Measurements from ENCODE around the gene HMCN2.
"Not testable (repeated sequence)": the region's sequence is repeated elsewhere in the genome, so short reads cannot be mapped to it uniquely, and the experiment has no call there.

Gene HMCN2

DNA sequence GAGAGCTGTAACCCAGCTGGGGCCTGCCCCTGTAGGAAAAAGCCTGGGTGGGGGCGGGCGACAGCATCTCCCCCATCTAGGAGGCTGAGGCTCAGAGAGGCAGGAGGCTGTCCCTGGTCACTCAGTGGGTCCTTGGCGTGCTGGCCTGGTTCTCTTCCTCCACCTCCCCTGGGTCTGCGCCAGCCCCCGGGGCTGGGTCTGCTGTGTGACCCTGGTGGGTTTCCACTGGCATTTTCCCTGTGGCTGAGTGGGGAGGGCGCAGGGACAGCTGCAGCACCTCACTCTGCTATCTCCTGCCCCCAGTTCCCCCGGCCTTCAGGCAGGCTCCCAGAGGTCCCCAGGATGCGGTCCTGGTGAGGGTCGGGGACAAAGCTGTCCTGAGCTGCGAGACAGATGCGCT is 119.7 kb downstream of the HMCN2 start:
- DNase-seq (ENCODE audit: low spot score) (no peak), FAIRE-seq (no peak)

DNA sequence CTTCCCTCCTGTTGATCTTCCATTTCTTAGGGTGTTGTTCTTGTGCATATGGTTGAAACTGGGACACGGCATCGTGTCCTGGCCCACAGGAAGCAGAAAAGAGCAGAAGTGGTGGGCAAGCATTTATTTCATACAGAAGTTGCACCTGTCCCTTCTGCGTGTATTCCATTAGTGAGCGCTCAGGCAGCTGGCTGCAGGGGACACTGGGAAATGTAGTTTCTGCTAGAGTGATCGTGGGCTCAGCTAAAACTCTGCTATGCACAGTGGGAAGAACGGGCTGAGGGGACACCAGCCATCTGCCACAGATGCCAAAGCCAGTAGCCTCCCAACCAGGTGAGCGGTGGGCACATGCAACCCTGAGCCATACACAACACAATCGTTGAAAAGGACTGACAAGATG is 121.8 kb downstream of the HMCN2 start:
- DNase-seq (ENCODE audit: low spot score) = no peak
- no peak for FAIRE-seq

DNA sequence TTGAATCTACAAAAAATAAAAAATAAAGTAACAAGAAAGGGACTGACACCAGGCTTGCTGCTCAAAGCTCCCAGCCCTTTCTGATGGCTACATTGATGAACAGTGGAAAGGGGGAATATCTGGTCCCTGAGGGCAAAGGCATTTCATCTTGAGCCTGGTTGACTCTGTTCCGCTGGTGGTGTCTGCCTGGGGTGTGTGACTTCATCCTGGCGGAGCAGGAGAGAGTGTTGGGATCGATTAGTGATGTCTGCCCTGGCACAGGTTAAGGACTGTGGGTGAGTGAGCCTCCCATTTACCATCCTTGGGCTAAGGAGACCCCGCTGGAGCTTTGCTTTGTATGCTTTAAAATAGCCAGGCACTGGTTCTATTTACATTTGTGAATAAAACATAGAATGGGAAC is 122.3 kb downstream of the HMCN2 start:
- FAIRE-seq (no peak), DNase-seq (ENCODE audit: low spot score) (no peak)

DNA sequence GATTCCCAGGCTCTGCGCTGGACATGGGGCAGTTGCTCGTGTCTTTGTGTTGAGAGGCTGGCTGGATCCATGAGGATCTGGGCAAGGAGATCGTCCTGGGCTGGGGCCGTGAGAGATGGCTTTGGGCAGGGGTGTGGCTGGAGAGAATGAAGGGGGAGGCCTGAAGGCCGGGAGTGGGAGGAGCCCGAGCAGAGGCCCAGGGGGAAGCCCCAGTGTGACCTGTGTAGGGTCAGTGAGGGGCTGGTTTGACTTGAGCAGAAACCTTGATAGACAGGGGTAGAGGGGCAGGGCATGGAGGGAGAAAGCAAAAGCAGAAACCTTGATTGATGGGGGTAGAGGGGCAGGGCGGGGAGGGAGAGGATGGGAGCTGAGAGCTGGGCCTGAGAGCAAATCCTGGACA is 124.8 kb downstream of the HMCN2 start:
- DNase-seq (ENCODE audit: low spot score) = no peak
- FAIRE-seq = no peak

DNA sequence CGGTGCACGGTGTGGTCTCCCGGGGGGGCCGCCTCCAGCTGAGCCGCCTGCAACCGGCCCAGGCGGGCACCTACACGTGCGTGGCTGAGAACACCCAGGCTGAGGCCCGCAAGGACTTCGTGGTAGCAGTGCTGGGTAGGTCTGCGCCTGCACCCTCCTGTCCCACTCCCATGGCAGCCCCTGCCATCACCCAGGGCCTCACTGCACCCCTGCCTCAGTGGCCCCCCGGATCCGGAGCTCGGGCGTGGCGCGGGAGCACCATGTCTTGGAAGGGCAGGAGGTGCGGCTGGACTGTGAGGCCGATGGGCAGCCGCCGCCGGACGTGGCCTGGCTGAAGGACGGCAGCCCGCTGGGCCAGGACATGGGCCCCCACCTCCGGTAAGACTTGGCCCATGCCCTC is 125.4 kb downstream of the HMCN2 start:
- FAIRE-seq (no peak), DNase-seq (ENCODE audit: low spot score) (no peak)

DNA sequence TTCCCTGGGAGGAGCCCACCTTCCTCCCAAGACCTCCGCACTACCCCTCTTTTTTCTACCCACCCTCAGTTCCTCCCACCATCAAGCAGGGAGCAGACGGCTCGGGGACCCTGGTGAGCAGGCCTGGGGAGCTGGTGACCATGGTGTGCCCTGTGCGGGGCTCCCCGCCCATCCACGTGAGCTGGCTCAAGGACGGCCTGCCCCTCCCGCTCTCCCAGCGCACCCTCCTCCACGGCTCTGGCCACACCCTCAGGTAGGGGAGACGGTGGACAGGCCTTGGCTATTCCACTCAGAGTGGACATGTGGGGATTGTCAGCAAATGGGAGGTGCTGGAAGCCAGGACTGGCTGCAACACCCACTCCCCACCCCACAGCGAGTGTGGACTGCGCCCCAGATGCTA is 126.3 kb downstream of the HMCN2 start:
- FAIRE-seq (no peak), DNase-seq (ENCODE audit: low spot score) (no peak)

DNA sequence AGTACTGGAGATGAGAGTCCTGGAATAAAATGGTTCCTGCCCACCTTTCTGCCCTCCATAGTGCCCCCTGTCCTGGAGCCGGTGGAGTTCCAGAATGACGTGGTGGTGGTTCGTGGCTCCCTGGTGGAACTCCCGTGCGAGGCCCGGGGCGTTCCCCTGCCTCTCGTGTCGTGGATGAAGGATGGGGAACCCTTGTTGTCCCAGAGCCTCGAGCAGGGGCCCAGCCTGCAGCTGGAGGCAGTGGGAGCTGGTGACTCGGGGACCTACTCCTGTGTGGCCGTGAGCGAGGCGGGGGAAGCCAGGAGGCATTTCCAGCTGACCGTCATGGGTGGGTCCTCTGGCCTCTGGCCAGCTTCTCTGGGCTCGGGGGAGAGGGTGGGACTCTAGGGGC is 128.1 kb downstream of the HMCN2 start:
- FAIRE-seq = no peak
- DNase-seq (ENCODE audit: low spot score) = no peak

DNA sequence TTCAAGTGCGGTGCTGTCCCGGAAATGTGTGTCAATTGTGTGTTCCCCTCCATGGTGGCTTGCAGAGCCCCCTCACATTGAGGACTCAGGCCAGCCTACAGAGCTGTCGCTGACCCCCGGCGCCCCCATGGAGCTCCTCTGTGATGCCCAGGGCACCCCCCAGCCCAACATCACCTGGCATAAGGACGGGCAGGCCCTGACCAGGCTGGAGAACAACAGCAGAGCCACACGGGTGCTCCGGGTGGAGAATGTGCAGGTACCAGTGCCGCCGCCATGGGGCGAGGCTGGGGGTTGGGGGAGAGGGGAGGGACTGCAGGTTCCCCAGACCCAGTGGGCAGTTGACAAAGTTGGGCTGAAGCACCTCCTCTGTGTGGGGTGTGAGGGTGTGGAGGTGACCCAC is 128.8 kb downstream of the HMCN2 start:
- no peak for FAIRE-seq
- DNase-seq (ENCODE audit: low spot score) = no peak

DNA sequence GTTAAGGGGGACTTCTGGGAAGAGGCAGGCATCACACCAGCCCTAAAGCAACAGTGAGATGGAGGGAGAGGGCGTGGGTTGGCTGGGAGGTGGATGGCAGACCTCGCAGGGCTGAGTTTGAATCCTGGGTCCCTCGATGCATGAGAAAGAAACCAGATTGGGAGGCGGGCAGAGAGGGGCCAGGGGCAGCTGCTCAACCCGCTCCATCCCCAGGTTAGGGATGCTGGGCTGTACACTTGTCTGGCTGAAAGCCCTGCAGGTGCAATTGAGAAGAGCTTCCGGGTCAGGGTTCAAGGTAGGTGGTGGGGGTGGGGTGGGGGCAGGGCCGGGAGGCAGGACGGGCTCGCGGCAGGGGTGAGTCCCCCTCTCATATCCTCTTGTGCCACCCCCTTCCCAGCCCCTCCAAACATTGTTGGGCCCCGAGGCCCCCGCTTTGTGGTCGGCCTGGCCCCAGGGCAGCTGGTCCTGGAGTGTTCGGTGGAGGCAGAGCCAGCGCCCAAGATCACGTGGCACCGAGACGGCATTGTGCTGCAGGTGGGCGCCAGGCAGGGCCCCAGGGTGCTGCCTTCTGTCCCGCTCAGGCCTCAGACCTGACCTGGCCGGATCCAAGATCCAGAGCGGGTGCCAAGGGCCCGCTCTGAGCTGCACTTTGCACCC is 129.4 kb downstream of the HMCN2 start:
- FAIRE-seq (no peak), DNase-seq (ENCODE audit: low spot score) (no peak)

DNA sequence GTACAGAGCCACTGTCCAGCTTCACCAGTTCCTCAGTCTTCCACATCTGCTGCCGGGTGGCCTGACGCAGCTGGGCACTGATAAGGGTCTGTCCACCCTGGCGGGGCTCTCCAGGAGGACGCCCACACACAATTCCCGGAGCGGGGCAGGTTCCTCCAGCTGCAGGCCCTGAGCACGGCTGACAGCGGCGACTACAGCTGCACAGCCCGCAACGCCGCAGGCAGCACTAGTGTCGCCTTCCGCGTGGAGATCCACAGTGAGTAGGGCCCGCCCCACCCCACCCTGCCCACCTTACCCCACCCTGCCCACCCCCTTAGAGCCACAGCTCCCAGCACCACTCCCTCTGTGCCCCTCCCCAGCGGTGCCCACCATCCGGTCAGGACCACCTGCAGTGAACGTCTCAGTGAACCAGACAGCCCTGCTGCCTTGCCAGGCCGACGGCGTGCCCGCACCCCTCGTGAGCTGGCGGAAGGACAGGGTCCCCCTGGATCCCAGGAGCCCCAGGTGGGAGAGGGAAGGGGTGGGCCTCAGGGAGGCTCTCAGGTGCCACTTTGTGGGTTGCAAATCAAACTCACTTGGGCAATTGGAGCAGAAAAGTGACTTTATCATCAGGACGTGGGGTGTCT is 130.4 kb downstream of the HMCN2 start:
- no peak for FAIRE-seq
- no peak for DNase-seq (ENCODE audit: low spot score)

DNA sequence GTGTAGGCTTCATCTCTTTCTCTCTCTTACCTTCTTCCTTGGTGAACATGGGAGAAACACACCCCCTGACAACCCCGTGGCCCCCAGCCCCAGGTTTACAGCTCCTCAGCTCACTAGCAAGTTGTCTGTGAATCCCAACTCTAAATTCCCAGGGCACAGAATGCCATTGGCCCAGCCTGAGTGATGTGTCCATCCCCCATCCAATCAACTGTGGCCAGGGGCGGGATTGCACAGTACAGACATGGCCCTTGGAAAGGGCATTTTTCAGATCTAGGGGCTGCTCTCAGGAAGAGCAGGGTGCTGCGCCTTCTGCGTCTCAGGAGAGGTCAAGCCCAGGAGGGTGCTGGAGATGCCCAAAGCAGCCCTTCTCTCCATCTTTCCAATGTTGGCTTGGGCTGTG is 131.0 kb downstream of the HMCN2 start:
- FAIRE-seq (no peak), DNase-seq (ENCODE audit: low spot score) (no peak)

DNA sequence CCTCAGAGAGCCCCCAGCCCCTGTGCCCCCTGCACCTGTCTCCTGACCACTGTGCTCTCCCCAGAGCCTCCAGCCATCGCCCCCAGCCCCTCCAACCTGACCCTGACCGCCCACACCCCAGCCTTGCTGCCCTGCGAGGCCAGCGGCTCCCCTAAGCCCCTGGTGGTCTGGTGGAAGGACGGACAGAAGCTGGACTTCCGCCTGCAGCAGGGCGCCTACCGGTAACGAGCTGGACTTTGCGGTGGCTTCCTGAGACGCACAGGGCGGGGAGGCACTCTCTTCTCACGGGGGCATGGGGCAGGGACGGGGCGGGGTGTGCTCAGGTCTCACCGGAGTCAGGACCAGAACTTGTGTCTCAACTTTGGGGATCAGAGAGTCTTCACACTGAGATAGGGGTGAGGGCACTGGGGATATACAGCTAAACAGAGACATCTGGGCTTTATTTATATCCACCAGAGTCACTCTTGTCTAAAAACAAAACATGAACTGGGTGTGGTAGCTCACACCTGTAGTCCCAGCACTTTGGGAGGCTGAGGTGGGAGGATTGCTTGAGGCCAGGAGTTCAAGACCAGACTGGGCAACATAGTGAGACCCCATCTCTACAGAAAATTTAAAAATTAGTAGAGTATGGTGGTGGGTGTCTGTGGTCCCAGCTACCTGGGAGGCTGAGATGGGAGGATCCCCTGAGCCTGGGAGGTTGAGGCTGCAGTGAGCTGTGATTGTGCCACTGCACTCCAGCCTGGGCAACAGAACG is 133.1 kb downstream of the HMCN2 start:
- FAIRE-seq (no peak), DNase-seq (ENCODE audit: low spot score) (no peak)

DNA sequence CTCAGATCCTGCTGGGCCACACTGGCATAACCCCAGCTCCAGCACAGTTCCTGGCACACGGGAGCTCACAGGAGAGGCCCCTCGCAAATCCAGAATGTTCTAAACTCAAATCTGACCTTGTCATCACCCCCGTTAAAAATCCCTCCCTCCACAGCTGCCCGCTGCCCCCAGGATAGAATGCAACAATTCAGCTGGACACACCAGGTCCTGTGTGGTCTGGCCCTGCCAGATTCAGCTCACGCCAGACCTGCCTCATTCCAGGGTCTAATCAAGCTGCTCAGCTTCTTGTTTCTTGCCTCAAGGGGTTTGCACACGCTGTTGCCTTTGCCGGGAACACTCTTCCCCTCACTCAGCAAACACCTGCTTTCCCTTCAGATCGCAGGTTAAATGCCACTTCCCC is 134.2 kb downstream of the HMCN2 start:
- no peak for FAIRE-seq

DNA sequence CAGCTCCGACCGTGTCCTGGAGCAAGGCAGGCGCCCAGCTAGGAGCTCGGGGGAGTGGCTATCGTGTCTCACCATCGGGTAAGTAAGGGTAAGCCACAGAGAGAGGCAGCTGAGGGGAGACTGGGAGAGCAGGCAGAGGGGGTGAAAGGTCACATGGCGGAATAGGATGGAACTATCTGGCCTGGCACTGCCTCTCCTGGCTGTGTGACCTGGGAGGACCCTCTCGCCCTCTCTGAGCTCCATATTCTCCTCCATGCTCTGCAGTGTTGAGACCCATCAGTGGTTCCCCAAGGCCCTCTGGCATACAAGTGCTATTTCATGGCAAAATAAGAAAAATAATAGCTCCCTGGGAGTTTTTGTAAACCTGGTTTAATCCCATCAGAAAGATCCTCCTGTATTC is 135.3 kb downstream of the HMCN2 start:
- DNase-seq (ENCODE audit: low spot score) (no peak), FAIRE-seq (no peak)

More for the DNA sequence above, 134.2 kb downstream of the HMCN2 start:
- no peak for DNase-seq (ENCODE audit: low spot score)

DNA sequence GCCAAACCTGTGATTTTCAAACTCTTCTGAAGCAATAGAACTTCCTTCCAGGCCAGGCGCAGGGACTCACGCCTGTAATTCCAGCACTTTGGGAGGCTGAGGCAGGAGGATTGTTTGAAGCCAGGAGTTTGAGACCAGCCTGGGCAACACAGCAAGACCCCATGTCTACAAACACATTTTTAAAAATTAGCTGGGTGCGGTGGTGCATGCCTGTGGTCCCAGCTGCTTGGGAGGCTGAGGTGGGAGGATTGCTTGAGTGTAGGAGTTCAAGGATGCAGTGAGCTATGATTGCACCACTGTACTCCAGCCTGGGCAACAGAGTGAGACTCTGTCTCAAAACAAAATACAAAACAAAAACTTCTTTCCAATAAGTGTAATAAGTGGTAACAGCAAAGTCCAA is 136.2 kb downstream of the HMCN2 start:
- FAIRE-seq; DNase-seq (ENCODE audit: low spot score): not testable (repeated sequence)

DNA sequence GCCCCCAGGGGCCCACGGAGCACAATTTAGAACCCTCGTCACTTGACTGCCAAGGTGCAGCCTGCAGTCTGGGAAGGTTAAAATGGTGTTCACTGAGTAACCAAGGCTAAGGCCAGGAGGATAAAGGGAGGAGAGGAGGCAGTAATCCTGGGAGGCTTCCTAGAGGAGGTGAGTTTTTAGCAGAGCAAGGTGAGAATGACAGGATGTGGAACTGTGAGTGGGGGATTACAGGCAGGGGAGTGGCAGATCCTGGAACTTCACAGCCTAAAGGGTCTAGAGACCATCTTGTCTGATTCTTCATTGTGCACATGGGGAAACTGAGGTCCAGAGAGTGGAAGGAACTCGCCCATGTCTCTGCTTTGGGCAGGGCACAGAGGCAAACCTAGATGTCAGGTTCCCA is 136.7 kb downstream of the HMCN2 start:
- DNase-seq (ENCODE audit: low spot score) (no peak), FAIRE-seq (no peak)

DNA sequence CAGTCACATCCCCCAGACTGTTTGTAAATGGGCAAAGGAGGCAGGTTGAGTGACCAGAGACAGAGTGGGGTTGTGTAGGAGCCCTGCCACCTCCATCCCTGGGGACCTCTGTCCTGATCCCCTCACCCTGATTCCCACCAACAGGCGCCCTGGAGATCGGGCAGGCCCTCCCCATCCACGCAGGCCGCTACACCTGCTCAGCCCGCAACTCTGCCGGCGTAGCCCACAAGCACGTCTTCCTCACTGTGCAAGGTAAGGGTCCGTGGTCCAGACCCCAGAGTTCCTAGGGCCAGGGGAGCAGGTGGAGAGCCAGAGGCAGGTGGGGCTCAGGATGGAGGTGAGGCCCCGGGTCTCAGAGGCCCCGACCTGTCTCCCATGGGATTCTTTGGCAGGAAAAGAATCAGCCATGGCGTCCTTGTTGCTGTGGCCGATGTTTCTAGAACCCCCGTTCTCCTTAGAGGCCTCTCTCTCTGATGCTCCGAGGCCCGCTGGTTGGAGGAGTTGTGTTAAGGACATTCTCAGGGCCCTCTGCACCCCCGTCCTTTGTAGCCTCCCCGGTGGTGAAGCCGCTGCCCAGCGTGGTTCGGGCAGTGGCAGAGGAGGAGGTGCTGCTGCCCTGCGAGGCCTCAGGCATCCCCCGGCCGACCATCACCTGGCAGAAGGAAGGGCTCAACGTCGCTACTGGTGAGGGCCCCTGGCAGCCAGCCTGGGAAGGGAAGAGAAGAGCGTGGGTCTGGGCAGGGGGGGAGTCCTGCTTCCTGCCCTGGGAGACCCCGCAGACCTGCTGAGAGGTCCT is 137.3 kb downstream of the HMCN2 start:
- FAIRE-seq (no peak), DNase-seq (ENCODE audit: low spot score) (no peak)

DNA sequence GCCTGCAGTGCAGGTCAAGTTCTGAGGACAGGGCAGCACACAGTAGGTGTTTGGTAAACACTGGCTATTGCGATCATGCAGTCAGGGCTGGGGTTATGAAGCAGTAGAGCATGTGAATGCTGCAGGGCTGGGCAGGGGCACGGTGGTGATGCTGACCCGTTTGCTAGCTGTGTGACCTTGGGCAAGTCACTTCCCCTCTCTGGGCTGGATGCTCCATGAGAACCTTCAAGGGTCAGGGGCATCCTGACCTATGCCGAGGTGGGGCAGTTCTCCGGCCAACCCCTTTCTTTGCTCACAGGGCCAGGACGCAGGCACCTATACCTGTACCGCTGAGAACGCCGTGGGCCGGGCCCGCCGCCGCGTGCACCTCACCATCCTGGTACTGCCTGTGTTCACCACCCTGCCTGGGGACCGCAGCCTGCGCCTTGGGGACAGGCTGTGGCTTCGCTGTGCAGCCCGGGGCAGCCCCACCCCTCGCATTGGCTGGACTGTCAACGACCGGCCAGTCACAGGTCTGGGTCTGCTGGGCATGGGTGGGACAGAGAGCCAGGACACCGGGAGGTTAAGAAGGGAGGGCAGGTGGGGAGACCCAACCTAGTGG is 140.2 kb downstream of the HMCN2 start:
- FAIRE-seq = no peak
- DNase-seq (ENCODE audit: low spot score) = no peak

DNA sequence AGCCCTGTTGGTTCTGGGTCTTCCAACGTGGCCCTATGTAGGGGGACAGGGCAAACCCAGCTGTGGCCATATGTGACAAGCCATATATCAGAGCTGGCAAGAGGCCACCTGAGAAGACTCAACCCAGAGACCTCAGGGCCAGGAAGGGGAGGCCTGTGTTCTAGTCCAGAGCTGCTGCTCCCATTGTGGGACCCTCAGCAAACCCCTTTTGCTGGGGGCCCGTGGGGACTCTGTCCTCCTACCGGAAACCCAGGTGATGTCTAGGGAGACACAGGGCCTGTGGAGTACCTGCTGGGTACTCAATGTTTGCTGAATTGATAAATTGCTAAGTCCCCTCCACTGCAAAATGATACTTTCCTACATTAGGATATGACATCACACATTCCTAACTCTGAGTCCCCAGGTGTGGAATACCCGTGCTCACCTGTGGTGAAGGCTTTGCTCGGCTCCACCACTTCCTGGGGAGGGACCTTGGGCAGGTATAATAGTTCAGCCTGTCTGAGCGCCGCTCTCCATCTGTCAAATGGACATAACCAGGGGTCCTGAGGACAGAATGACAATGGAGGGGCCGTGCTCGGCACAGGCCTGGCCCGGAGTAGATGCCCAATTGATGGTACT is 140.8 kb downstream of the HMCN2 start:
- DNase-seq (ENCODE audit: low spot score) (no peak), FAIRE-seq (no peak)

DNA sequence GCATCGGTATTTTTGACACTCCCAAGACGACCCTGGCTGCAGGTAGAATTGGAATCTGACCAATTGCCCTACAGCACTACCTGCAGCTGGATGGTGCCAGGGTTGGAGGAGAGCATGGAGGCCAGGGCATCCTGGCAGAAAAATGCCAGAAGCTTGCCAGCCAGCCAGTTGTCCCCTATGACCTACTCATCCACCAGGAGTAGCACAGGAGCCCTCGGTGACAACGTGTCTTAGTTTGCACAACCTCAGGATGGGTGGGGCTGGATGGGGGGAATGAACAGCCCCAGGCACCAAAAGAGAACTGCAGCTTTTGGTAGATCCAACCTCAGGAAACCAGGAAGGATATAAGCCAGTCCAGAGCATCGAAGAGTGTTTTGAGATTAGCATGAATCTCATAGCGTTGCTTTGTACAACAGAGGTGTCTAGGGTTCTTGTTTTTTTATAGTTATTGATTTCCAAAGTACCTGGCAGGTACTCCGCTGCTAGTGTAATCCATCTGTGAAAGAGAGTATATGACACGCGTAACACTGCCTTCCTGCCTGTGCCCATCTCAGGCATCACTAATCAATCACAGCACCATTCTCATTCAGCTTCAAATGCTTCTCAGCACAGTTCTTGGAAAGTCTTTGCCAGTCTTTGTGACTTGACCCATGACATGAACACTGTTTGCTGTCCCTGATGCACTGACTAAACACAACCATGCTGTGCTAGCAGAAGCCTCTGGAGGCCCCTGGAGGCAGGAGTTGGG is 142.5 kb downstream of the HMCN2 start:
- DNase-seq (ENCODE audit: low spot score) = no peak

More for the DNA sequence above, 142.5 kb downstream of the HMCN2 start:
- no peak for FAIRE-seq
